Measurements from ENCODE around the gene TMEM200A.

TMEM200A gene

DNA sequence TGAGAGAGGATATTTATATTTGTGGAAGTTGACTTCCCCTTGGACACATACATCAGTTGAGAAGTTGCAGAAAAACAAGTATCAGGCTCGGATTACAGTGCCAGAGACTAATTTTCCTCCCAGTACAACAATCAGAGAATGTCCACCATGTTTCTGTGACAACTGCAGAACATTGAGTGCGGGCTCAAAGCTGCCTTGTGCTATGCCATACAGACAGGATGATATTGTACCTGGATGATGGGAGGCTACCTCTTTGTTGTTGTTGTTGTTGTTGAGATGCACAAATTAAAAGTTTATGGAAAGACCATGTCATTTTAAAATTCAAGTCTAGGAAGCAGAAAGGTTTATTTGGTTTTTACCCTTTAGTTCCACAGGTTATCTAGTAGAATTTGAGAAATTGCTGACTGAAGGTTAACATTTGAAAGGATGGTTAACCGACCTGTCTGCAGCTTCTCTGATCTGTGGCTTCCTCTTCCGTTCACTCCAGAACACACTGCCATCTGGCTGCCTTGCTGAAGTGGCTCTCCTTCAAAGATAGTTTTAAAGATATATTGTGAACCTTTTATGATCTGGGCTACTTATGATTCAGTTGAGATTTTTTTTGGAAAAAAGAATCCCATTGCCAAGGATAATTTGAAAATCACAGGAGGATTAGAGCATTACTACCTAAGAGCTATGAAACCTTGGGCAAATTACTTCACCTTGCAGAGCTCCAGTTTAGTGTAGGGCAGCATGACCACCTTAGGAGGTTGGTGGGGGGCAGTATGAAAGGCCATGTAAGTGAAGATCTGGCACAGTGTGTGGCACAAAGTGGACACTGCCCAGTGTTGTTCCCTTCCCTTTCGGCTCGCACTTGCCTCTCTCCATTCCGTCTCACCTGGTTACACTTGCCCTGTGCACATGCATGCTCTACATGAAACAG is 15.9 kb downstream of the TMEM200A start:
- DNase-seq (ENCODE audit: low spot score) = no peak
- H3K27ac ChIP-seq = no peak overlapping the region
- POLR2A ChIA-PET (ENCODE audit: low non-redundant PET) = no interaction called here
- CTCF ChIA-PET = no interaction called here
- TF ChIP-seq, protein P1, sequence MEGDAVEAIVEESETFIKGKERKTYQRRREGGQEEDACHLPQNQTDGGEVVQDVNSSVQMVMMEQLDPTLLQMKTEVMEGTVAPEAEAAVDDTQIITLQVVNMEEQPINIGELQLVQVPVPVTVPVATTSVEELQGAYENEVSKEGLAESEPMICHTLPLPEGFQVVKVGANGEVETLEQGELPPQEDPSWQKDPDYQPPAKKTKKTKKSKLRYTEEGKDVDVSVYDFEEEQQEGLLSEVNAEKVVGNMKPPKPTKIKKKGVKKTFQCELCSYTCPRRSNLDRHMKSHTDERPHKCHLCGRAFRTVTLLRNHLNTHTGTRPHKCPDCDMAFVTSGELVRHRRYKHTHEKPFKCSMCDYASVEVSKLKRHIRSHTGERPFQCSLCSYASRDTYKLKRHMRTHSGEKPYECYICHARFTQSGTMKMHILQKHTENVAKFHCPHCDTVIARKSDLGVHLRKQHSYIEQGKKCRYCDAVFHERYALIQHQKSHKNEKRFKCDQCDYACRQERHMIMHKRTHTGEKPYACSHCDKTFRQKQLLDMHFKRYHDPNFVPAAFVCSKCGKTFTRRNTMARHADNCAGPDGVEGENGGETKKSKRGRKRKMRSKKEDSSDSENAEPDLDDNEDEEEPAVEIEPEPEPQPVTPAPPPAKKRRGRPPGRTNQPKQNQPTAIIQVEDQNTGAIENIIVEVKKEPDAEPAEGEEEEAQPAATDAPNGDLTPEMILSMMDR (conservative IDR thresholded peaks at IDR 0.05; ENCODE audit: low read depth) = no peak

DNA sequence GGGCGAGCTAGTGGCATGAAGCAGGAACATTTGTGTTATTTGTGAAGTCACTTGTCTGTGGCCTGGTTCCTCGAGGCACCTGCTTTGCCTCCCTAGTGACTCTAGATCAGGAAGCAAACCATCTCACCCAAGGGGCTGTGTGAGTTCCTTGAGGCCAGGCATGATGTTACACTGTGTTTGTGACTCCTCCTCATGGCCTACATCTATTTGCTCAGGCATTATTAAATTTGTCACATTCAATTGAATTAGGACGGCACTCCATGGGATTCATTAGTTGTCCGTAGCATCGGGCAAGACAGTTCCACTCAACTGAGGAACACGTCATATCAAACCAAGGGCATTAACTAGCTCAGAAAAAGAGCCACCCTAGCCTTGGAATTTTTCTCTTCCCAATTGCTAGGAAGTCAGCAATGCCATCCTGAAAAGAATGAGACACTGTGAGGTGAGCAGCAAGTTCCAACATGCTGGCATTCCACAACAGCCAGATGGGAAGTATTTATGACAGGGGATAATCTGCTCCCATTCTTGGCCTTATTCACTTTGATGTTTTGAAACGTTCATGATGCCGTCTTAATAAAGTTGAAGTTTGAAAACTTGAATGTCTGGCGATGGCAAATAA is 17.2 kb downstream of the TMEM200A start:
- peak; percentile 83 for DNase-seq (ENCODE audit: low spot score)
- TF ChIP-seq, protein P1 (conservative IDR thresholded peaks at IDR 0.05; ENCODE audit: low read depth) = no peak
- peak overlapping the region; percentile 44; the same call in 1 of the 2 replicates for H3K27ac ChIP-seq
- CTCF ChIA-PET = interaction anchor here (0.6 kb wide), 1 partner anchor 89 kb away, joined by 3 read pairs; no protein-coding TSS in a partner anchor
- POLR2A ChIA-PET (ENCODE audit: low non-redundant PET) = no interaction called here

DNA sequence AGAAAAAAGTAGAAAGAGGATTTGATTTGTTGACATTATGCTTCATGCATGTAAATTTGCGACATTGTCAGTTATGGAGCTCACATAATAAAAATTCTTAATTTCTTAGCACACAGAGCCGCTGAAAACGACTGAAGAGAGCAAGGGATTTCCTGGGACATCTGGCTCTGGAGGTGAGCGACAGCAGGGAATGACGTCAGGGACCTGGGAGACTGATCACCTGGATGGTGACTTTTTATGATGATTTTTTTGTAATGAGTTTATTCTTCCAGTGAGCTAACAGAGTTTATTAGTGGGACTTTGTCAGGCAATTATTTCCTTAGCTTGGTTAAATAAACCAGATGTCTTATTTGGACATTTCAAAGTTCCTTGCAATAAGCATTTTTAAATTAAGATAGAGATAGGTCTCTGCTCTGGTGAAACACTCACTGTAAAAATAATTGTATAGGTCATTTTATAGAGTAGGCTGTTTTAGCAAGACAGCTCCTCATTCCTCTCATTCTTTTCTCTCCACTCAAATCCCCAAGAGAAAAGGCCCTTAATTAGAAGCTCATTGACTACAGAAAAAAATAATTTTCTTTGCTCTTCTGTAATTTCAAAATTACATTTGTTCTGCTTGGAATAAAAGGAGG is 19.4 kb downstream of the TMEM200A start:
- H3K27ac ChIP-seq = no peak overlapping the region
- CTCF ChIA-PET = no interaction called here
- TF ChIP-seq, protein P1 (conservative IDR thresholded peaks at IDR 0.05; ENCODE audit: low read depth) = no peak
- DNase-seq (ENCODE audit: low spot score) = no peak
- POLR2A ChIA-PET (ENCODE audit: low non-redundant PET) = no interaction called here

DNA sequence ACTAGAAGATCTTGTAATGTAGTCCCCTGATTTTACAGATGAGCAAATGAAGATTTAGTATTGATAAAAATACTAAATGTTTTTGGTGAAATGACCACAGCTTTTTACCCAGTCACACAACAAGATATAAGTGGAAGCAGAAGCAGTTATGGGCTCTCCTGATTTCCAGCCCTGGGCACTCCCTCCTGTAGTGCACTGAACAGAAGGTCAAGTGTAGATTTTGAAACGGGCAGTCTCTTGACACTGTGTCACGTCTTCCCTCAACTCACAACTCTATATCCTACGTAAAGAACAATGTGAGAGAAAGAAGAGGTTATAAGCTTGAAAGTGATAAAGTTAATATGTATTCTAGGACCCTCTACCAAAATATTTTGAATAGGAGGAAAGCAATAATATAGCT is 23.3 kb downstream of the TMEM200A start:
- ChIA-PET CTCF (no interaction called here), POLR2A (ENCODE audit: low non-redundant PET) (no interaction called here)
- H3K27ac ChIP-seq = no peak overlapping the region
- no peak for DNase-seq (ENCODE audit: low spot score)
- TF ChIP-seq, protein P1 (conservative IDR thresholded peaks at IDR 0.05; ENCODE audit: low read depth) = no peak

DNA sequence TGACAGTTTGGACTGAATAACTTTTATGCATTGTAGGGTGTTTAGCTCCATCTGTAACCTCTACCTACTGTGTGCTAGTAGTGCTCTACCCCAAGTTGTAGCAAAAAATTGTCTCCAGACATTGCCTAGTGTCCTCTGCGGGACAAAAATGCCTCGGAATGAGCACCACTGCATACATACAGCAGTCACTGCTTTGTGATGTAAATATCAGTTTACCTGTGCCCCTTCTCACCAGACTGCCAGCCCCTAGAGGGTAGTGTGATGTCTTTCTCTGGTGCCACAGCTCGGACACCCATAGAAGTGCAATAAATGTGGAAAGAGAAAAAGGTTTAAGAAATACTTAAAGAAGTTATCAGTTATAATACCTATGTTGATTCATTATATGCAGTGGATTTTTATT is 25.1 kb downstream of the TMEM200A start:
- POLR2A ChIA-PET (ENCODE audit: low non-redundant PET) = no interaction called here
- TF ChIP-seq, protein P1 (conservative IDR thresholded peaks at IDR 0.05; ENCODE audit: low read depth) = no peak
- DNase-seq (ENCODE audit: low spot score) = no peak
- CTCF ChIA-PET = no interaction called here
- no peak overlapping the region for H3K27ac ChIP-seq

DNA sequence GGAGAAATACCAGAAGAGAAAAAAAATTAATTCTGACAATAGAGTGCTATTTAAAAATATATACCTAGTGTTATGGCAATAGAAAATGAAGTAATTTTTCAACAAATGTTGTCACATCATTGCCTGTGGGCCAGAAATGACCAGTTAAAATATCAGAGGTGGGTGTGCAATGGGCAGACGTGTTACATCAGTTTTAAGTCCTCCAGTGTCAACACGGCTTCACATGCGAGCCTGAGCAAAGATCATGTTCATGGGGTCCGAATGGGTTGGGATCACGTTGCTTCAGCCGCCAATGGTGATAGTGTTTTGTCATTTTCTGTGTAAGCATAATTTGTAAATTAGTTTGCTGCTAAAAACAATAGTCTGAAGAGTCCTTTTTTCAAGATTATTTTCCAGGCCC is 27.5 kb downstream of the TMEM200A start:
- no peak for DNase-seq (ENCODE audit: low spot score)
- no peak overlapping the region for H3K27ac ChIP-seq
- TF ChIP-seq, protein P1 (conservative IDR thresholded peaks at IDR 0.05; ENCODE audit: low read depth) = no peak
- CTCF ChIA-PET = no interaction called here
- POLR2A ChIA-PET (ENCODE audit: low non-redundant PET) = no interaction called here

All from RWPE1 (cell line).